Activated CD4-positive, alpha-beta T cell treated with anti-CD3 and anti-CD28 coated beads, Interleukin-2, Interleukin-6, amounts not matched to agents 100 ng/mL and 50 ng/mL, durations not matched to agents 16 hours and 8 hours (primary cell): Measurements from ENCODE around the gene FBXO41.

ENCODE experiments used
- DNase-seq: peaks from one replicate; pipeline ENCODE4 v3.0.0-alpha.2; 2020

The FBXO41 gene

GRCh38 chr2:73284296-73285158 lies at the start of gene FBXO41:
Gene FBXO41, minus strand, starts transcription at chr2:73284478. Its CDS starts 14,848 bp downstream, at chr2:73269630.
- DNase-seq, result peak; percentile 89

- DNase-seq, result no peak
These were observed 49.8 kb upstream of the FBXO41 start for GRCh38 chr2:73334045-73334444.

- DNase-seq, result no peak
These were observed 49.3 kb upstream of the FBXO41 start for GRCh38 chr2:73333564-73333963.

GRCh38 chr2:73324126-73324725 lies 39.9 kb upstream of the FBXO41 start:
- no peak for DNase-seq

GRCh38 chr2:73323551-73323950 lies 39.3 kb upstream of the FBXO41 start:
- no peak for DNase-seq

GRCh38 chr2:73314441-73314840 lies 30.2 kb upstream of the FBXO41 start:
- no peak for DNase-seq

GRCh38 chr2:73307720-73308119 lies 23.4 kb upstream of the FBXO41 start:
- DNase-seq, result no peak

- no peak for DNase-seq
These were observed 17.4 kb upstream of the FBXO41 start for GRCh38 chr2:73301636-73302035.

- no peak for DNase-seq
These were observed 16.6 kb upstream of the FBXO41 start for GRCh38 chr2:73300926-73301325.

- no peak for DNase-seq
These were observed 13.3 kb upstream of the FBXO41 start for GRCh38 chr2:73297586-73297985.

GRCh38 chr2:73297151-73297559 lies 12.9 kb upstream of the FBXO41 start:
- no peak for DNase-seq

GRCh38 chr2:73295751-73296400 lies 11.6 kb upstream of the FBXO41 start:
- no peak for DNase-seq

GRCh38 chr2:73294239-73294638 lies 10.0 kb upstream of the FBXO41 start:
- DNase-seq, result no peak

- DNase-seq, result peak; percentile 94
These were observed 9.4 kb upstream of the FBXO41 start, which contains the start of gene EGR4 for GRCh38 chr2:73293534-73294171. Gene EGR4, minus strand, starts transcription at chr2:73293548. Its CDS starts 231 bp downstream, at chr2:73293317.

- no peak for DNase-seq
These were observed 8.7 kb upstream of the FBXO41 start for GRCh38 chr2:73292906-73293533.

GRCh38 chr2:73292316-73292905 lies 8.1 kb upstream of the FBXO41 start:
- DNase-seq, result no peak

- no peak for DNase-seq
These were observed 7.4 kb upstream of the FBXO41 start for GRCh38 chr2:73291461-73292315.

GRCh38 chr2:73291093-73291460 lies 6.8 kb upstream of the FBXO41 start:
- peak; percentile 57 for DNase-seq

- peak; percentile 70 for DNase-seq
These were observed 6.0 kb upstream of the FBXO41 start for GRCh38 chr2:73290049-73290839.

- DNase-seq, result no peak
These were observed 5.0 kb upstream of the FBXO41 start for GRCh38 chr2:73289304-73289703.
